ENCODE measurements around the gene RDH11. TPM values are rescaled to one million over a fixed set of nuclear protein-coding genes. Genes with fewer than 3 reads are reported as not detected.

RDH11 gene
- total and polyA plus RNA-seq, 4 donors: 24.2 to 38.7 (median 35.9) TPM

GRCh38 chr14:67636361-67636919 lies 59.1 kb downstream of the RDH11 start:
- Histone ChIP-seq H3K4me1 (ENCODE audit: control insufficient read depth in 1 of 2, insufficient read depth in 2 of 2, low read length in 2 of 2) (no peaks in the 10 kb centered on the region), H3K9me3 (ENCODE audit: control insufficient read depth, low read length) (no peaks in the 10 kb centered on the region), H3K27me3 (ENCODE audit: control insufficient read depth in 1 of 2, insufficient read depth in 2 of 2, low read length in 1 of 2) (no peaks in the 10 kb centered on the region), H3K36me3 (ENCODE audit: control insufficient read depth in 1 of 2, insufficient read depth in 2 of 2, low read length in 1 of 2) (no peaks in the 10 kb centered on the region), H3K4me3 (ENCODE audit: low read length in 2 of 2) (no peak overlapping the region), H3K27ac (ENCODE audit: low read depth in 1 of 2, low read length in 2 of 2) (no peak overlapping the region)
- ATAC-seq (ENCODE audit: low FRiP score) (no peak), DNase-seq (no peak)
- 77 to 86% methylated on average over 3 of the region's 3 CpGs for WGBS, 2 donors
- intact Hi-C loops (cut with DNase I): no loop called here

GRCh38 chr14:67633451-67634147 lies 62.0 kb downstream of the RDH11 start:
- Histone ChIP-seq H3K4me1 (ENCODE audit: control insufficient read depth in 1 of 2, insufficient read depth in 2 of 2, low read length in 2 of 2) (no peaks in the 10 kb centered on the region), H3K36me3 (ENCODE audit: control insufficient read depth in 1 of 2, insufficient read depth in 2 of 2, low read length in 1 of 2) (no peaks in the 10 kb centered on the region), H3K9me3 (ENCODE audit: control insufficient read depth, low read length) (no peaks in the 10 kb centered on the region), H3K27me3 (ENCODE audit: control insufficient read depth in 1 of 2, insufficient read depth in 2 of 2, low read length in 1 of 2) (no peaks in the 10 kb centered on the region), H3K4me3 (ENCODE audit: low read length in 2 of 2) (no peak overlapping the region), H3K27ac (ENCODE audit: low read depth in 1 of 2, low read length in 2 of 2) (no peak overlapping the region)
- ATAC-seq (ENCODE audit: low FRiP score) (no peak), DNase-seq (no peak)
- WGBS, 2 donors: 84 to 90% methylated on average over 5 of the region's 5 CpGs
- intact Hi-C loops (cut with DNase I): no loop called here

GRCh38 chr14:67630938-67631337 lies 64.6 kb downstream of the RDH11 start:
- Histone ChIP-seq H3K4me1 (ENCODE audit: control insufficient read depth in 1 of 2, insufficient read depth in 2 of 2, low read length in 2 of 2) (no peaks in the 10 kb centered on the region), H3K4me3 (ENCODE audit: low read length in 2 of 2) (no peak overlapping the region), H3K9me3 (ENCODE audit: control insufficient read depth, low read length) (no peaks in the 10 kb centered on the region), H3K27me3 (ENCODE audit: control insufficient read depth in 1 of 2, insufficient read depth in 2 of 2, low read length in 1 of 2) (no peaks in the 10 kb centered on the region), H3K36me3 (ENCODE audit: control insufficient read depth in 1 of 2, insufficient read depth in 2 of 2, low read length in 1 of 2) (no peaks in the 10 kb centered on the region), H3K27ac (ENCODE audit: low read depth in 1 of 2, low read length in 2 of 2) (no peak overlapping the region)
- intact Hi-C loops (cut with DNase I): no loop called here
- no peak for DNase-seq
- 79 to 83% methylated on average over 5 of the region's 5 CpGs for WGBS, 2 donors
- no peak for ATAC-seq (ENCODE audit: low FRiP score)

GRCh38 chr14:67630186-67630585 lies 65.4 kb downstream of the RDH11 start:
- Histone ChIP-seq H3K27ac (ENCODE audit: low read depth in 1 of 2, low read length in 2 of 2) (no peak overlapping the region), H3K36me3 (ENCODE audit: control insufficient read depth in 1 of 2, insufficient read depth in 2 of 2, low read length in 1 of 2) (no peaks in the 10 kb centered on the region), H3K9me3 (ENCODE audit: control insufficient read depth, low read length) (no peaks in the 10 kb centered on the region), H3K27me3 (ENCODE audit: control insufficient read depth in 1 of 2, insufficient read depth in 2 of 2, low read length in 1 of 2) (no peaks in the 10 kb centered on the region), H3K4me1 (ENCODE audit: control insufficient read depth in 1 of 2, insufficient read depth in 2 of 2, low read length in 2 of 2) (no peaks in the 10 kb centered on the region), H3K4me3 (ENCODE audit: low read length in 2 of 2) (no peak overlapping the region)
- DNase-seq: no peak
- ATAC-seq (ENCODE audit: low FRiP score): no peak
- 90 to 91% methylated on average over 4 of the region's 4 CpGs for WGBS, 2 donors
- intact Hi-C loops (cut with DNase I): no loop called here

GRCh38 chr14:67627519-67627918 lies 68.0 kb downstream of the RDH11 start:
- H3K4me1 ChIP-seq (ENCODE audit: control insufficient read depth in 1 of 2, insufficient read depth in 2 of 2, low read length in 2 of 2): peaks cover 0 to 2% of the 10 kb centered on the region in 2 donors
- intact Hi-C loops (cut with DNase I): no loop called here
- no peaks in the 10 kb centered on the region for H3K27me3 ChIP-seq (ENCODE audit: control insufficient read depth in 1 of 2, insufficient read depth in 2 of 2, low read length in 1 of 2)
- H3K9me3 ChIP-seq (ENCODE audit: control insufficient read depth, low read length): no peaks in the 10 kb centered on the region
- ATAC-seq (ENCODE audit: low FRiP score) (no peak), DNase-seq (no peak)
- H3K27ac ChIP-seq (ENCODE audit: low read depth in 1 of 2, low read length in 2 of 2): no peak overlapping the region
- H3K4me3 ChIP-seq (ENCODE audit: low read length in 2 of 2): no peak overlapping the region
- no peaks in the 10 kb centered on the region for H3K36me3 ChIP-seq (ENCODE audit: control insufficient read depth in 1 of 2, insufficient read depth in 2 of 2, low read length in 1 of 2)

Other genes with a start within 250 kb of the RDH11 start
- gene TMEM229B, start 207.0 kb downstream of the RDH11 start, total RNA-seq: 1 to 10 TPM; 2.2 to 4.8 TPM
- gene TMEM229B, start 207.0 kb downstream of the RDH11 start, polyA plus RNA-seq: 1 to 10 TPM in 1 of 2 donors, under 1 TPM in 1; 0.28 to 2.4 TPM
- gene PLEKHH1, start 162.5 kb downstream of the RDH11 start, total RNA-seq: 1 to 10 TPM; 1.6 to 3.9 TPM
- gene PLEKHH1, start 162.5 kb downstream of the RDH11 start, polyA plus RNA-seq: 10 to 100 TPM in 1 of 2 donors, under 1 TPM in 1; 0.59 to 14.0 TPM
- 10 to 100 TPM; 17.9 to 18.0 TPM for gene PIGH, start 95.5 kb downstream of the RDH11 start, total RNA-seq
- 10 to 100 TPM; 16.3 to 35.7 TPM for gene PIGH, start 95.5 kb downstream of the RDH11 start, polyA plus RNA-seq
- gene ARG2, start 75.8 kb downstream of the RDH11 start, total RNA-seq: 1 to 10 TPM; 4.1 to 8.5 TPM
- 1 to 10 TPM; 4.8 to 7.4 TPM for gene ARG2, start 75.8 kb downstream of the RDH11 start, polyA plus RNA-seq
- gene VTI1B, start 21.1 kb downstream of the RDH11 start, total RNA-seq: 10 to 100 TPM; 94.0 to 95.4 TPM
- gene VTI1B, start 21.1 kb downstream of the RDH11 start, polyA plus RNA-seq: 100 to 1,000 TPM in 1 of 2 donors, 10 to 100 TPM in 1; 88.9 to 140 TPM
- not detected for gene RDH12, start 6.1 kb upstream of the RDH11 start, total RNA-seq
- under 1 TPM in 1 of 2 donors, not detected in 1; 0.50 TPM for gene RDH12, start 6.1 kb upstream of the RDH11 start, polyA plus RNA-seq
- 10 to 100 TPM; 21.9 to 34.9 TPM for gene ZFYVE26, start 120.8 kb upstream of the RDH11 start, total RNA-seq
- gene ZFYVE26, start 120.8 kb upstream of the RDH11 start, polyA plus RNA-seq: 1 to 10 TPM; 5.9 to 6.2 TPM
- 10 to 100 TPM; 13.3 to 39.6 TPM for gene RAD51B, start 124.0 kb upstream of the RDH11 start, total RNA-seq
- gene RAD51B, start 124.0 kb upstream of the RDH11 start, polyA plus RNA-seq: 1 to 10 TPM in 1 of 2 donors, not detected in 1; 2.8 TPM

All from aorta (tissue), 5 donors.